Vagina (tissue), 2 donors: Measurements from ENCODE around the gene KIF16B.

ENCODE experiments used
- CTCF ChIP-seq, 3 experiments: fragments of 450-650 bp in 2 of 3; fragments of 200-600 bp in 1 of 3; sonication (generic) in 1 of 3; IDR thresholded peaks; one replicate each; pipeline ENCODE4 v1.5.1; 2017 to 2019; ENCODE audit warnings: antibody characterized with exemption in 3 of 3, mild to moderate bottlenecking in 2 of 3, moderate library complexity in 2 of 3
- POLR2A ChIP-seq, 2 donors: fragments of 450-650 bp; IDR thresholded peaks; one replicate each; pipeline ENCODE4 v1.6.1; 2017; ENCODE audit warnings: antibody characterized with exemption in 2 of 2, mild to moderate bottlenecking in 2 of 2, moderate library complexity in 2 of 2
- POLR2AphosphoS5 ChIP-seq, 2 donors: sonication (generic); formaldehyde crosslinking; IDR thresholded peaks; one replicate each; pipeline ENCODE4 v1.9.0; 2017; ENCODE audit warnings: antibody characterized with exemption in 2 of 2, mild to moderate bottlenecking in 2 of 2, low read depth in 1 of 2; ENCODE audit not compliant: insufficient read depth in 1 of 2

- TF ChIP-seq POLR2A (IDR thresholded peaks at IDR 0.05) (no peak), CTCF (IDR thresholded peaks at IDR 0.05) (no peak), POLR2AphosphoS5 (IDR thresholded peaks at IDR 0.05; ENCODE audit: insufficient read depth in 1 of 2, low read depth in 1 of 2) (no peak)
Measured at GRCh38 chr20:16440686-16441085, 132.6 kb downstream of the KIF16B start.
